DND-41 (cell line): ENCODE results near the gene RSPRY1.

Experiments
- EZH2 ChIP-seq: IDR thresholded peaks from 3 replicates; pipeline ENCODE4 v1.6.1; 2012; ENCODE audit warnings: borderline replicate concordance, low read depth, mild to moderate bottlenecking, moderate library complexity, low read length, inconsistent platforms; ENCODE audit not compliant: severe bottlenecking
- TF ChIP-seq, protein P1 (sequence below): IDR thresholded peaks from 2 replicates; pipeline ENCODE4 v1.5.1; 2012; ENCODE audit warnings: borderline replicate concordance, low read length, moderate library complexity, mild to moderate bottlenecking; ENCODE audit not compliant: poor library complexity, severe bottlenecking; ENCODE audit errors: extremely low read depth

DNA sequence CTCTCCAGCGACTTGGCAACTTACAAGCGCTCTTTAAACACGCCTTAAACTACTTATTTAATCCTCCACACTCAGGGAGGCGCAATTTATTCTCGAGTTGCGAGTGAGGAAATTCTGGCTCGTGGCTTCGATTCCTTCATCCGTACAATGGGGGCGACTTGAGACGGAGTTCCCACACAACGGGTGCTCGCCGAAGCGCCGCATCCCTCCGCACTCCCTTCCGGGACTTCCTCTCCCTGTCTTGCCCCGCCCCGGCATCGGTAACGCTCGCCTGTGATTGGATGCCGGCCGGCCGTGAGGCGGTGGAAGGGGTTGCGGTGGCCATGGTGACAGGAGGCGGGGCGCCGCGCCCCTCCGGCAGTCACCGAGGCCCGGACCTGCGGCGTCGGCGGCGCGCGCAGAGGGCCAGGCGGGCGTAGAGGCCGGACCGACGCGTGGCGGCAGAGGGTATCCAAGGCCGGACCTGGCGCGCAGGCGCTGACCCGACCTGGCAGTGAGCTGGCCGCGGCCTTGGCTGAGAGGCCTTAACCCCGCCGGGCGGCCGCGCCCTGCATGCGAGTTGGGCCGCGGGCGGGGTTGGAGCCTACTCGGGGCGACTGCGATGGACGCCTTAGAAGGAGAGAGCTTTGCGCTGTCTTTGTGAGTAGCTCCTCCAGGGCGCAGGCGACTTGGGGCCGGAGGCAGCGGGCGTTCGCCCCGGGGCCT is 58.8 kb downstream of the RSPRY1 start, which contains the start of gene ARL2BP:
- TF ChIP-seq, protein P1, sequence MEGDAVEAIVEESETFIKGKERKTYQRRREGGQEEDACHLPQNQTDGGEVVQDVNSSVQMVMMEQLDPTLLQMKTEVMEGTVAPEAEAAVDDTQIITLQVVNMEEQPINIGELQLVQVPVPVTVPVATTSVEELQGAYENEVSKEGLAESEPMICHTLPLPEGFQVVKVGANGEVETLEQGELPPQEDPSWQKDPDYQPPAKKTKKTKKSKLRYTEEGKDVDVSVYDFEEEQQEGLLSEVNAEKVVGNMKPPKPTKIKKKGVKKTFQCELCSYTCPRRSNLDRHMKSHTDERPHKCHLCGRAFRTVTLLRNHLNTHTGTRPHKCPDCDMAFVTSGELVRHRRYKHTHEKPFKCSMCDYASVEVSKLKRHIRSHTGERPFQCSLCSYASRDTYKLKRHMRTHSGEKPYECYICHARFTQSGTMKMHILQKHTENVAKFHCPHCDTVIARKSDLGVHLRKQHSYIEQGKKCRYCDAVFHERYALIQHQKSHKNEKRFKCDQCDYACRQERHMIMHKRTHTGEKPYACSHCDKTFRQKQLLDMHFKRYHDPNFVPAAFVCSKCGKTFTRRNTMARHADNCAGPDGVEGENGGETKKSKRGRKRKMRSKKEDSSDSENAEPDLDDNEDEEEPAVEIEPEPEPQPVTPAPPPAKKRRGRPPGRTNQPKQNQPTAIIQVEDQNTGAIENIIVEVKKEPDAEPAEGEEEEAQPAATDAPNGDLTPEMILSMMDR = peak; percentile 40
- no peak for TF ChIP-seq EZH2
